NCI-H1105 treated with DMSO at 0.1 percent for 48 hours (cell line): ENCODE measurements around the gene MAP6D1.
A peak's percentile ranks its signal among the peaks of the same experiment; 100 is the strongest.

ENCODE experiments used
- DNase-seq: peaks from one replicate; lab custom pipeline; 2025; lab: John Stamatoyannopoulos, UW

Gene MAP6D1

DNA sequence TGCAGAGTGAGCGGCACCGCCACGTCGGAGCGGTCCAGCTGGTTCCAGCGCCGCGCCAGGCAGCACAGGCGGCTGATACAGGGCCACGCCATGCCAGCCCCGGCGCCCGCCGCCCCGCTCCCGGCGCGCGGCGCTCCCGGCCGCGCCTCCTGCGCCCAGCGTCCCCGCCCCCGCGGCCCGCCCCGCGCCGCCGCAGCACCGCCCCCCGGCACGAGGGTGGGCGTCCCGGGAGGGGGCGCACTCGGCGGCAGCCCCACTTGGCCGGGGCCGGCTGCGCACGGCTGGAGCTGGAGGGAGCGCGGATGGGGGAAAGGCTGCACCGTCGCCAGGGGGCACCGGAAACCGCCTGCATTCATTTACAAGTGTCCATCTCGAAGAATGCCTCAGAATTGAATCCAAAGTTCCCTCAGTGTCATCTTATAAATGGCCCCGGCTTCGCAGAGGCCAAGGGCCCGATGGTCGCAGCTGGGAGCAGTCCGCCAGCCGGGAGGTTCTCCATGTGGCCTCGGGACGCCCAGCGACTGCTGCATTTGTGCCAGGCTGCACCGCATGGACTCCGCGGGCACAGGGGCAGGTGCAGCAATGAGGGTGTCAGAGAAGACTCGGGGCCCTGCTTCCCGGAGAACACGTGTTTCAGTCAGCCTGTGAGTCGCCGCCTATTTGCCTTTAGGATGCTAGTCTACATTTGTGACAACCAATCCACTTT is at the start of gene MAP6D1:
TSS of gene MAP6D1 (minus strand) at position 122 of the 706 bp plus-strand sequence. CDS start at position 92, 30 bp downstream.
- peak; percentile 86 for DNase-seq

DNA sequence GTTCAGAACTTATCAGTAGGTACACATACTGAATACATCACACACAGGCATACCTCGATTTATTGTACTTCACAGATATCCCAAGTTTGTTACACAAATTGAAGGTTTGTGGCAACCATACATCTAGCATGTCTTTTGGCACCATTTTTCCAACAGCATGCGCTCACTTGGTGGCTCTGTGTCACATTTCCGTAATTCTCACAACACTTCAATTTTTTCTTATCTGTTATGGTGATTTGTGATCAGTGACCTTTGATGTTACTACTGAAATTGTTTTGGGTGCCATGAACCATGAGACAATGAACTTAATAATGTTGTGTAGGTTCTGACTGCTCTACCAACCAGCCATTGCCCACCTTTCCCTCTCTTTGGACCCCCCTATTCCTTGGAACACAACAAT is 48.5 kb upstream of the MAP6D1 start:
- no peak for DNase-seq

DNA sequence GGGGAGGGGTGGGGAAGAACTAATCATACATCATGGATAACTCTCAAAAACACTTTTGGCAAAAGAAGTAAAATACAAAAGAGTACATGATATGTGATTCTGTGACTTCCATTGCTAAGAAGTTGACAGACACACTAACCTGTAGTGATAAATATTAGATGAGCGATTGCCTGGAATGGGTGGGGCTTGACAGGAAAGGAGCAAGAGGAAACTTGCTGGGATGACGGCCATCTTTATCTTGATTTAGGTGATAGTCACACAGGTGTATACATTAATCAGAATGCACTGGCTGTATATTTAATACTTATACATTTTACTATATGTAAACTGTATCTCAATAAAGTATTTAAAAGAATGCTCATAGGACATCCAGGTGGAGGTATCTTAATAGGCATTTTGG is 46.2 kb upstream of the MAP6D1 start:
- DNase-seq, result no peak

DNA sequence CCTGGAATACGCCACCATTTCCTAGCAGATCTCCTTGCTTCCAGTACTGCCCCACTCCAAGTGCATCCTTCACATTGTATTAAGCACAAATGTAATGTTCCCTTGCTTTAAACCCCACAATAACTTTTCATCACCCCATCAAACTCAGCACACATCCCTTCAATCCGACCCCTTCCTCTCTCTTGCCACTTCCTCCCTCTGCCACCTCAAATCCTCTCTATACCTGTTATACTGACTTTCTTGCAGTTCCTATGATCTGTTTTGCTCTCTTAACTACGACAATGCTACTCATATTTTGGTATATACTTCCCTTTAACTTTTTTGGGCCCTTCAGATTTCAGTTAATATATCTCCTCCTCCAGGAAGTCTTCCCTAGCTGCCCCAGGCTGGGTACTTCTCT is 45.2 kb upstream of the MAP6D1 start:
- DNase-seq, result no peak

DNA sequence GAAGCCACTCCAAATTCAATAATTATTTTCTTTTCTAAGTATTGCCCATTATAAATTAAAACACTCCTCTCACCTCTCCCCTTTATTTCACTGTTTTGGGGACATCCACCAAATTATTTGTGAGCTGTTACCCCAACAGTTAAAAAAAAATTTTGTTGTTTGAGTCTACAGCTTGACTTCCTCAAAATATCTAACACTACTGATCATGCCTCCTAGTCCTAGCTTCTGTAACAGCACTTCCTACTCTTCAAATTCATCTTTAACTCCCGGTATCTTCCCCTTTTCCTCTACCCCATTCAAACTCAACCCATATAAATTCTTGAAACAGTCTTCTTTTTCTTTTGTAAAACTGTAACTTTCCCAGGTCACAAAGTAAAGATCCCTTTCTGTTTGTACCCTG is 43.4 kb upstream of the MAP6D1 start:
- no peak for DNase-seq

DNA sequence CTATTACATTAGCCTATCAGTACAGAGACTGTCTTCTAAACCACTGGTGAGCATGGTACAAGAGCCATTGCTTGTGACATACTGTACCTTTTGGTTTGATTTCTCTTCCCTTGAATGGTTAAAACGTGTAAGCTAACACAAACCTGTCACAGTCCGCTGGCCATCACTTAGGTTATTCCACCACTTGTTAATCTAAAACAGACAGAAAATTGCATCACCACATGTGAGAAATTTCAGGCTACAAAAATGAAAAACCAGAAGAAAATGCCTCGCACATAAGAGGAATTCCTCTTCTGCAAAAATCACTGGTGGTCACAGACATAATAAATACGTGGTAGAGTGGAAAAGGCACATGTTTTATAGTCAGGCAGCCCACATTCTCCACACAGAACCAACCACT is 37.2 kb upstream of the MAP6D1 start:
- no peak for DNase-seq

DNA sequence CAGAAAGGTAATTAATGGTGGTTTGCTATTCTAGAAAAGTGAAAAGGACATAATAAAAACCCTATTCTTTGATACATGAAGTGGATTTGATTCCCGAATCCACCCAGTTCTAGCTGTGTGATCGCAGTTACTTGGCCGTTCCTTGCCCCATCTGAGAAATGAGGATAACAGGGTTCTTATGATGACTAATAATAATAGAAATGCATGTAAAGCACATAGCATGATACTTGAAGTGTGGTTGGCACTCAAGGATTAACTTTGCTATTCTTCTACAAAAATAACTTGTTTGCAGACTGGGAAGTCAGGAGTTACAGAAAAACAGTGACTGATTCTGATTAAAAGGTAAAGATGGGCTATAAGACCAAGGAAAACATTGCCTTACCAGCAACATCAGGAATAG is 32.5 kb upstream of the MAP6D1 start:
- DNase-seq, result no peak

DNA sequence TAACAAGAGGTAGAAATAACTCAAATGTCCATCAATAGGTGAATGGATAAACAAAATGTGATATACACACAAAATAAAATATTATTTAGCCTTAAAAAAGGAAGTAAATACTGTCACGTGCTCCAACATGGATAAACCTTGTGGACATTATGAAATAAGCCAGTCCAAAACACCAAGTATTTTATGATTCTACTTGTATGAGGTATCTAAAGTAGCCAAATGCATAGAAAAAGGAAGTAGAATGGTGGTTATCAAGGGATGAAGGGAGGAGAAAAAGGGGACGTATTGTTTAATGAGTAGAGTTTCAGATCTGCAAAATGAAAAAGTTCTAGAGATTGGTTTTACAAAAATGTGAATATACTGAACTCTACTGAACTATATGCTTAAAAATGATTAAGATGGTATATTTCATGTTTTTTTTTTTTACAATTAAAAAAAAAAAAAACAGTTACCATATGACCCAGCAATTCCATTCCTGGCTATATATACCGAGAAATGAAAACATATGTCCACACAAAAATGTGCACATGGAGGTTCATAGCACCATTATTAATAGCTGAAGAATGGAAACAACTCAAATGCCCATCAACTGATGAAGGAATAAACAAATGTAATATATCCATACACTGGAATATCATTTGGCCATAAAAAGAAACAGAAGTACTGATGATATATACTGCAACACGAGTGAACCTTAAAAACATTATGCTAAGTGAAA is 29.1 kb upstream of the MAP6D1 start:
- no peak for DNase-seq

DNA sequence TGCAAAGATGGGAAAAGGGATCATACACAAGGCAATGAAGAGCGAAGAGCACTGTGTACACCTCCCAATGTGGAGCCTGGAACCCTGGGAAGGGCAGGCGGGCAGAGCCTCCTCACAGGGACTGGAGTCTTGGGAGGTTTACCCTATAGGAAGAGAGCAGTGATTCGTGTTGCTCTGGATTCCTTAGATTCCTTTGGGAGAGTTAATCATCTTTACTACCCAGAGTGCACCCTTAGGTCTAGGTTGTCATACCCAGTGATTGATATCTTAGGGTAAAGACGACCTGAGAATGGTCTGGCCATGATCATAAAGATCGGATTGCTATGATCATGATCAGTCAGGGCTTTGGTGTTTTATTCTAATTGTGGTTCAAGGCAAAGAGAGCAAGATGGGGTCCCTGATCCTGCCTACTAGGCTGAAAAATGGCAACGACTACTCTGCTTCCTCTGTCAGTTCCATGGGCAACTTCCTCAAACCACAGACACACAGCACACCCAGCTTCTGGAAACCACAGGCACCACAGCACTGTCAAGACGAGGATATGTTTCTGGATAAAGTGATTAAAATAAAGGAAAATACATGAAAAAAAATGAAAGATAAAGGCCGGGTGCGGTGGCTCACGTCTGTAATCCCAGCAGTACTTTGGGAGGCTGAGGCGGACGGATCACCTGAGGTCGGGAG is 20.4 kb upstream of the MAP6D1 start:
- no peak for DNase-seq

DNA sequence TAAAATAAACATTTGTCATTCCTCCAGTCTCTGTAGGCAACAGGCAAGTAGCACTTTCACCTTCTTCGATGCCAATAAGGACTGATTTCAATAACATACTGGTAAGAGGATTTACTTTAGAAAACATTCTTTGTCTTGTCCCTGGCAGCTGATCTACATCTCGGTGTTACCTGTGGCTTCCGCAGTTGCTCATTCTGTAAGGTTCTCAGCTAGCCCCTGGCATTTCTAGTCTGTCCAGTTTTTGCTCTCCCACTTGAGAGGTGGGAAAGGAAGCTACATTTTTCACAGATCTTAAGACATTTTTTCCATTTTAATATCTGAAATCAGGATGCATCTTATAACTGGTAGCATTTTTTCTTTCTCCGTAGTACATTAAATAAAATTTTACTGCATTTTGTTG is 19.7 kb upstream of the MAP6D1 start:
- DNase-seq, result no peak

DNA sequence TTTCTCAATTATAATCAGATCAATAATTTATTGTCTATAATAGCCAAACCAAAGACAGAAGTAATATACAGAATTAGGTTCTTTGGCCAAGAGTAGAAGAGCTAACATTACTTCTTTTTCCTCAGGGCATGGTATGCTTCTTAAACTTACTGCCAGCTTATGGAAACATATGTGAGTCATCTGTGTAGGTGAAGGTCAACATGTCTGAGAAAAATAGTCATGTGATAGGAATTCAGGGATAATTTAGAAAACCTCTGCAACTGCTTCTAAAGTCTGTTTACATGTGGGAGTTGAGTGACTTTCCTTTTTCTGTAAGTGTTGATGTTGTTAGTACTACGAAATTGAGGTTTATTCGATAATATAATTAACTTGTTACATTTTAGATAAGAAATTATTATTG is 19.2 kb upstream of the MAP6D1 start:
- no peak for DNase-seq

DNA sequence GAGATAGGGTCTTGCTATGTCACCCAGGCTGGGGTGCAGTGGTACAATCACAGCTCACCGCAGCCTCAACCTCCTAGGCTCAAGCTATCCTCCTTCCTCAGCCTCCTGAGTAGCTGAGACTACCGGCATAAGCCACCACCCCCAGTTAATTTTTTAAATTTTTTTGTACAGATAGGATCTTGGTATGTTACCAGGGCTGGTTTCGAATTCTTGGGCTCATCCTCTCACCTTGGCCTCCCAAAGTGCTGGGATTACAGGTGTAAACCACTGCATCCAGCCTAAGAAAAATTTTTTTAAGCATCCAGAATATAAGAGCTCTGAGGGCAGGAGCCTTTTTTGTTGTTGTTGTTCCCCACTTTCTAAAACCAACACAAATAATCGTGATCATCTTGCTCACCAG is 14.4 kb upstream of the MAP6D1 start:
- DNase-seq, result no peak

DNA sequence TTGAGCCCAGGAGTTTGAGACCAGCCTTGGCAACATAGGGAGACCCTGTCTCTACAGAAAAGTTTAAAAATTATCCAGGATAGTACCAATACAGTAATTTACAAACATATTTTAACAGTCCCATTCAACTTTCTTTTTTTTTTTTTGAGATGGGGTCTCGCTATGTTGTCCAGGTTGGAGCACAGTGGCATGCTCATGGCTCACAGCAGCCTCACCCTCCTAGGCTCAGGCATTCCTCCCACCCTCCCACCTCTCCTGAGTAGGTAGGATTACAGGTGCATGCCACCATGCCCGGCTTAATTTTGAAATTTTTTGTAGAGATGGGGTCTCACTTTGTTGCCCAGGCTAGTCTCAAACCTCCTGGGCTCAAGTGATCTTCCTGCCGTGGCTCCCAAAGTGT is 12.5 kb upstream of the MAP6D1 start:
- no peak for DNase-seq

DNA sequence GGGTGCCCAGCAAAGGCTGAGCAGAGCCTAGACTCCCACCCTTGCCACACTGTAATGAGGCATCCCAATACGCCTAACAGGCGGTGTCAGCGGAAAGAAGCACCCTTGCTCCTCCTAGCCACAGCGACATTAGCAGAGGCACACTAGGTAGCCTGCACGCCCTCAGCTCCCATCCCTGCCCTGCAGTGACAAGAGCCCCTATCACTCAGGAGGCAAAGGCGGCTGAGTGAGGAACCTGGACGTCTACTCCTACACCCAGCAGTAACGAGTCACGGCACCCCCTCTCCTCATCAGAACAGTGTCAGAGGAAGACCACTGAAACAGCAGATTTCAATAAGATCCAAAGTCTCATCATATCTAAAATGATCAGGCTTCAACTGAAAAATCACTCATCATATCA is 12.0 kb upstream of the MAP6D1 start:
- DNase-seq, result no peak

DNA sequence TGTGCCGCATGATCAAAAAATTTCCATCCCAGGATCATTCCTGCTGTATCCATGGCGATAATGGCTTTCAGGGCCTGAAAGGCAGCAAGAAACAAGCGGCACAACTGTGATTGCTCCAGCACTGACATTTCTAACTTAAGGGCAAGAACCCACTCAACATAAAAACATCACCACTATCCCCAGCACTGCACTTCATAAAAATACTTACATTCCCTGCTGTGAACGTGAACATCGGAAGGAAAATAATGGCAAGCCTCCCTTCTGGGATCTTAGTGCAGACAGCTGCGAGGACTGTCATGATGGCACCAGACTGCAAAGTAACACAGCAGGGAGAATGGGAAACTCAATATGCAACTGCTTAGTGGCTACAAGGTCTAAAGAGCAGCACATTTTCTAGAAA is 8.1 kb upstream of the MAP6D1 start:
- DNase-seq, result no peak

DNA sequence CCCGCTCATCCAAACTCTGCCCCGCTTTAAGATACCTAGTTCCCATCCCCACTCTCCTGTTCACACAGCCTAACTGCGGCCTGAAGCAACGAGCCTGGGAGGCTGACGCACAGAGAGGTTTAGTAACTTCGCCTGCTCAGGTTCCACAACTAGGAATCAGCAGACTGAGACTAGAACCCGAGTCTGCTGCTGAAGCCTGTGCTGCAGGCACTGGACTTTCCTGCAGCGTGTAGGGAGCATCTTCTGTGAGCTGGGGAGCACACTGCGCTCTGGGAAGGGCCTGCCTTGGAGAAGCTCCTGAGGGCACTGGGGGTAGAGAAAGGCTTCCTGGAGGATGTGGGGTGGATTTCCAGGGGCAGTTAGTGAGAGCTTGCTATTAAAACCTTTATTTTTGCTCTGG is 4.8 kb upstream of the MAP6D1 start:
- no peak for DNase-seq

DNA sequence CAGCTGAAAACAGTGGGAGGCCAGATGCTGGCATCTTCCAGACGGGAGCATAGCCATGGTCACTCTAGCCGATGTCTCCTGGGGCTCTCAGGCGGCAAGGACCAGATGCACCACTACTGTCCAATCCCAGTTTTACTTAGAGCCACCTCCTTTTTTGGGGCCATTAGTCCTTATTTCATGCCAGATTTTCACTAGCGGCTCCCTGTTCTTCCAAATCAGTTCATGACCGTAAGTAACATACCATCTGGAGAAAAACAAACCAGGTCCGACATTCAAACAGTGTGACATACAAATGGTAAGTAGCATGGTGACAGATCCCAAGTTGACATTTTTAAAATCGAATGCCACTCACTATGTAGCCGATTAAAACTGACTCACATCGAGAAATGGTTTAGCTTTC is 4.1 kb upstream of the MAP6D1 start:
- DNase-seq, result no peak

DNA sequence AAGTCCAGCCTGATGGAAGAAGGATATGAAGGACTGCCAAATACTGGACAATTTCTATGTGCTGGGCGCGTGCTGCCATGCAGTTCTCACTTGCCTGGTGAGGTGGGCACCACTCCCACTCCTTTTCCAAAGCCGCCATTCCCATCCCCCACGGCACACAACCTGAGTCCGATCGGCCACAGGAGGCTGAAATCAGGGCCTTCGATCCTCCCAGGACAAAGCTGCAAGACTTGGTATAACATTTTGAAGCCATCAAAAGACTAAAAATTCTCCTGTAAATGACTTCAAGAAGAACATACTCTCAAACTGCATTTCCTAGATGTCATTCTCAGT is 3.1 kb upstream of the MAP6D1 start:
- no peak for DNase-seq

DNA sequence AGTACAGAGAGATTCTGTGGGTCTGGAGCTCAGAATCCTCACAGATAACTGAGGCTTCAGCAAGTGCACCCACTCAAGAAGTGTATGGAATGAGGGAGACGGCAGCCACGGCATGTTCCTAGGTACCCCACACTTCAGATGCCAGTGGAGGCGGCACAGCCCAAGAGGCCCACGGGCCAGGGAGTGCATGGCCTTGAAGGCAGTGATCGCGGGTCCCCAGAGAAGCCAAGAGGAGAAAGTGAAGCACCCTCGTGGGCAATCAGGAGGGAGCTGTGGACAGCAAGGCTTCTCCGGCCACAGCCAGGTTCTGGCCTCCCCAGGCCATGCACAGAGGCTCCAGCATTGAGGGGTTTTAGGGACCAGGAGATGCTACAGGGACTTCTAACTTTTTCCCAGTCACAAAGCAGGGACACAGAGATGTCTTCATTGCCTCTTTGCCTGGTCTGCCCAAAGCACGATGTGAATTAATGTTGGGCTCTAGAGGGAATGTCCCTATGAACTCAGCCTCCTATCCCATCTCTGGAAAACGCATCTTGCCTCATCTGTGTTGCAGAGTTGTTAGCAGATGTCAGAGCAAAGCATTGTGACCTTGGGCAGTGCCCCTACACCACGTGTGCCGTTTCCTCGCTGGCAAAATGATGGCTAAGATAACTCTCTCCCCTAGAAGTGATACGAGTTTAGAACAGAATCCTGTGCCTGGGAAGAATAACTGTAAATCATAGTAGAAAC is 2.6 kb upstream of the MAP6D1 start:
- DNase-seq, result no peak

DNA sequence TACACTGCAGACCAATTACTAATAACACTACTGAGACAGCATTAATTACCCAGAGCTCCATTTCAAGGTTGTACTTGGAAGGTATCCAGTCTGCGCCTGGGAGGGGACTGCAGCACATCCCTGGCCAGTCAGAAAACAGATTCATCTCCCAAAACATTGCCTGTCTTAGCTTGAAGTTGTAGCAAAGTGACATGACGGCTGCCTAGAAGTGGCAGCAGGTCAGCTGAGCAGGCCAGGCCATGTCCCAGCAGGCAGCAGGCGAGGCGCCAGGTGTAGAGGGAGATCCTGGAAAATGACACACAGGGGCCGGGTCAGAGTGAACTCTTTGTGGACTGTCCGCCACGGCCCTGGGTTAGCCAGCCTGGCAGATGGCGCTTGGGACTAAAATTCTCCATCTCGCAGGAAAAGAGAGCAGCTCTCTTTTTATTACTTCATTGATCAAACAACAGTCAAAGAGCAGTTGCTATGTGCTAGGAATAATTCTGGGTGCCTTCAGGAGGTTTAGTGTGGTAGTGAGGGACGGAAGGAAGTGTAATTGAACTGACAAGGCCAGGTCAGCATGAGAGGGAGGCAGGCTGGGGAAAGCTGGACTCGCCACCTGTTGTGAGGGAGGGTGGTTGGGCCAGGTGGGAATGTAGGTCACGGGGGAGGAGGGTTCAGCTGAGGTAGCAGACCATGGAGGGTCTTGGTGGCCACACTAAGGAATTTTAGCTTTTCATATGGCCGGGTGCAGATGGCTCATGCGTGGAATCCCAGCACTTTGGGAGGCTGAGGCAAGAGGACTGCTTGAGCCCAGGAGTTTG is 1.3 kb upstream of the MAP6D1 start:
- peak; percentile 91 for DNase-seq

DNA sequence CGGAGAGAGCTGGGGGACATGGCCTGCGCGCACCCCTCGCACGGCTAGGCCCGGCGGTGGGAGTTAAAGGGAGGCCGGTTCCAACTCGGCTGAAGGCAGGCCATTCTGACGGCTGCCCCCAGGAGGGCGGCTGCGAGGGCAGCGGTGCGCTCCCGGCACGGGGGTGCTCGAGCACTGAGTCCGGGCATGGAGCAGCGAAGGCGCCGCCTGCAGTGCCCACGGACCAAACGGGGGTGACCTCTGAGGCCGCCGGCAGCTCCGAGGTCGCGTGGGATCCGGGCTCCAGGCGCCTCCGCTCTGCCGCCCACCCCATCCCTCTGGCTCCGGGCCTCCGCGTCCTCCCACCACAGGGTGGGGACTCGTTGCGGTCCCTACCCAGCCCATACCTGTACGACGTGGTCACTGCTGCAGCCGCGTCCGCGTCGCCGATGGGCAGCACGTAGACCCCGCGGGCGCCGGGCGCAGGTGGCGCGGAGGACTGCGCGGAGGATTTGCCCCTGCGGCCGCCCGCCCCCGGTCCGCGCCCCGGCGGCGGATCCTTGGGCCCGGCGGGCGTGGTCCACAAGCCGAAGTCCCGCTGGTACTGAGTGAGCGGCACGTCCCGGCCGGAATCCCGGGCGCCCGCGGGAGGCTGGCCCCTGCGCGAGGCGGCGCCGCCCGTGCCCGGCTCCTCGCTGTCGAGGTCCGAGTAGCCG is 469 bp downstream of the MAP6D1 start:
- peak; percentile 41 for DNase-seq
